Endothelial cell of hepatic sinusoid (primary cell): Measurements from ENCODE around the gene AGAP1.

ENCODE experiments used
- in situ Hi-C: cut with HindIII; loops from 2 replicates; pipeline ENCODE4 v1.10.0; 2017; ENCODE audit warnings: low sequenced_read_pairs

Gene AGAP1

GRCh38 chr2:235527806-235528469 is 34.1 kb downstream of the AGAP1 start:
- in situ Hi-C loops: no loop called here

- in situ Hi-C loops: loop anchor here (5.0 kb wide), 1 partner anchor 77 kb away; no protein-coding TSS in a partner anchor
These were observed 35.8 kb downstream of the AGAP1 start for GRCh38 chr2:235529621-235530020.

- in situ Hi-C loops: loop anchor here (5.0 kb wide), 1 partner anchor 78 kb away; no protein-coding TSS in a partner anchor
These were observed 36.9 kb downstream of the AGAP1 start for GRCh38 chr2:235530735-235531134.

- in situ Hi-C loops: loop anchor here (5.0 kb wide), 1 partner anchor 80 kb away; no protein-coding TSS in a partner anchor
These were observed 38.5 kb downstream of the AGAP1 start for GRCh38 chr2:235532307-235532706.

- in situ Hi-C loops: loop anchor here (5.0 kb wide), 1 partner anchor 81 kb away; no protein-coding TSS in a partner anchor
These were observed 39.4 kb downstream of the AGAP1 start for GRCh38 chr2:235533198-235533597.

- in situ Hi-C loops: loop anchor here (5.0 kb wide), 1 partner anchor 82 kb away; no protein-coding TSS in a partner anchor
These were observed 40.0 kb downstream of the AGAP1 start for GRCh38 chr2:235533616-235534385.

- in situ Hi-C loops: loop anchor here (5.0 kb wide), 1 partner anchor 83 kb away; no protein-coding TSS in a partner anchor
These were observed 41.0 kb downstream of the AGAP1 start for GRCh38 chr2:235534678-235535422.

GRCh38 chr2:235535423-235536130 is 41.7 kb downstream of the AGAP1 start:
- in situ Hi-C loops: no loop called here

GRCh38 chr2:235536711-235537110 is 42.9 kb downstream of the AGAP1 start:
- in situ Hi-C loops: no loop called here

- in situ Hi-C loops: no loop called here
These were observed 43.3 kb downstream of the AGAP1 start for GRCh38 chr2:235537186-235537585.

- in situ Hi-C loops: no loop called here
These were observed 43.7 kb downstream of the AGAP1 start for GRCh38 chr2:235537587-235537986.

GRCh38 chr2:235538144-235538639 is 44.3 kb downstream of the AGAP1 start:
- in situ Hi-C loops: no loop called here

GRCh38 chr2:235538981-235539380 is 45.1 kb downstream of the AGAP1 start:
- in situ Hi-C loops: no loop called here

GRCh38 chr2:235539773-235540172 is 45.9 kb downstream of the AGAP1 start:
- in situ Hi-C loops: no loop called here

- in situ Hi-C loops: no loop called here
These were observed 47.2 kb downstream of the AGAP1 start for GRCh38 chr2:235541016-235541415.

- in situ Hi-C loops: no loop called here
These were observed 48.2 kb downstream of the AGAP1 start for GRCh38 chr2:235541838-235542549.

GRCh38 chr2:235542733-235543127 is 48.9 kb downstream of the AGAP1 start:
- in situ Hi-C loops: no loop called here

- in situ Hi-C loops: no loop called here
These were observed 49.4 kb downstream of the AGAP1 start for GRCh38 chr2:235543128-235543750.
